ENCODE results near the gene GRID1.
"Not testable (repeated sequence)": the region's sequence is repeated elsewhere in the genome, so short reads cannot be mapped to it uniquely, and the experiment has no call there.

The GRID1 gene

DNA sequence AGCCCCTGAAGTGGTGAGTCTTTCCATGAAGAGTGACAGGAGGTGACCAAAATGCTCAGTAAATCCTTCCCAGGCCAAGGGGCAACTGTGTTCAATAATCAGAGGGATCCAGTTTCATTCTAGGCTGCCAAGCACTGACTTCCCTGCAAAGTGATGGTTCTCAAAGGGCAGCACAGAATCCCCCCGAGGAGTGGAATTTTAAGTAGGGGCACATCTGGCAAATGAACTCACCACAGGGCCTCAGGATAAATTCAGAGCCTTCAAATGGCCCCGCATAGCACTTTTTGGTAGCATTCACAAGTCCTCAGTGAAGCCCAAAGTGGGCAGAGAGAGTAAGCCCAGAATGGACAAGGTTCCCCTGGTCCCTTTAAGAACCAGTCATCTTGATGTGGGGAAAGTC lies 602.5 kb downstream of the GRID1 start:
- DNase-seq: no peak

- no peak for DNase-seq
These were observed 604.6 kb downstream of the GRID1 start for GRCh38 chr10:85761906-85762445.

GRCh38 chr10:85741626-85742300 lies 624.8 kb downstream of the GRID1 start:
- no peak for DNase-seq

DNA sequence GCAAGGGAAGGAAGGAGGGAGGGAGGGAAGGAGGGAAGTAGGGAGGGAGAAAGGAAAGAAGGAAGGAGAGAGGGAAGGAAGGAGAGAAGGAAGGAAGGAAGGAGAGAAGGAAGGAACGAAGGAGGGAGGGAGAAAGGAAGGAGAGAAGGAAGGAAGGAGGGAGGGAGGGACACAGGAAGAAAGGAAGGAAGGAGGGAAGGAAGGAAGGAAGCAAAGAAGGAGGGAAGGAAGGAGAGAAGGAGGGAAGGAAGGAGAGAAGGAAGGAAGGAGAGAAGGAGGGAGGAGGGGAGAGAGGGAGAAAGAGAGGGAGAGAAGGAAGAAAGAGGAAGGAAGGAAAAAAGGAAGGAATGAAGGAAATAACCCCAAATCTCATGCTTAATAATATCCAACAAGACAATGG lies 630.6 kb downstream of the GRID1 start:
- DNase-seq: no peak

GRCh38 chr10:85734791-85735190 lies 631.8 kb downstream of the GRID1 start:
- DNase-seq: no peak

DNA sequence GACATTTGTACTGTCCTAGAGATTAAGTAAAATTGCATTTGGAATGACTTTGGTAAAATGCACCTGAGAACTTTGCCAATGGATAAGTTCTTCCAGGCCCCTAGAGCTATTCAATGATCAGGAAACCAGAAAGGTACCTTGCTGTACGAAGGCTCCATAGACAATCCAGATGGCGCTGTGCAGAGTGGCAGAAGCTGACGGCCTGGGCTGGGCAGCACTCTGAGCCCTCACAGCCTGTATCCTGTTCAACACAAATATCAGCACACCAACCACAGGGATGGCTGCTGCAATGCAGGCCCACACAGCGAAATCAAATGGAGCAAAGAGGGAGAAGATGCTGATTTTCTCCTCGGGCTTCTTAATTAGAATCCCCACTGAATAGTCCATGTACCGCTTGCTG lies 642.4 kb downstream of the GRID1 start:
- no peak for DNase-seq

DNA sequence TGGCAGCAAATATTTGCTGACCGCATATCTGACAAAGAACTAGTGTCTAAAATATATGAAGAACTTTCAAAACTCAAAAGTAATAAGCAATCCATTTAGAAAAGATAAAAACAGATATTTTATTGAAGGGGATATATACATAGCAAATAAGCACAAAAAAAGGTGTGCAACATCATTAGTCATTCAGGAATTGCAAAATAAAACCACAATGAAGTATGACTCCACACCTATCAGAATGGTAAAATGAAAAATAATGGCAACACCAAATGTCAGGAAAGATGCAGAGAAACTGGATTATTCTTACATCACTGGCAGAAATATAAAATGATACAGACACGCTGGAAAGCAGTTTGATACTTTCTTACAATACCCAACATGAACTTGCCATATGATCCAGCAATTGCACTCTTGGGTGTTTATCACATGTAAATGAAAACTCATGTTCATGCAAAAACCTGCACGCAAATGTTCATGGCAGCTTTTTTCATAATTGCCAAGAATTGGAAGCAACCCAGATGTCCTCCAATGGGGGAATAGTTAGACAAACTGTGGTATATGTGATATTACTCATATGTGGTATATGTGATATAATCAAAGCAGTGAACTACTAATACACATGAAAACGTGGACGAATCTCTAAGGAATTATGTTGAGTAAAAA lies 645.5 kb downstream of the GRID1 start:
- DNase-seq: no peak

DNA sequence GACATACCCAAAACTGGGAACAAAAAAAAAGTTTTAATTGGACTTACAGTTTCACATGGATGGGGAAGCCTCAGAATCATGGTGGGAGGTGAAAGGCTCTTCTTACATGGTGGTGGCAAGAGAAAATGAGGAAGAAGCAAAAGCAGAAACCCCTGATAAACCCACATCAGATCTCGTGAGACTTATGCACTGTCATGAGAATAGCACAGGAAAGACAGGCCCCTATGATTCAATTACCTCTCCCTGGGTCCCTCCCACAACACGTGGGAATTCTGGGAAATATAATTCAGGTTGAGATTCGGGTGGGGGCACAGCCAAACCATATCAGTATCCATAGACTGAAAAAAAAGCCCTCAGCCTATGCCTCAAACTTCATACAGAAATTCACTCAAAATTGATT lies 647.2 kb downstream of the GRID1 start:
- no peak for DNase-seq

- no peak for DNase-seq
These were observed 652.7 kb downstream of the GRID1 start for GRCh38 chr10:85713885-85714284.

GRCh38 chr10:85702768-85703167 lies 663.8 kb downstream of the GRID1 start:
- no peak for DNase-seq

DNA sequence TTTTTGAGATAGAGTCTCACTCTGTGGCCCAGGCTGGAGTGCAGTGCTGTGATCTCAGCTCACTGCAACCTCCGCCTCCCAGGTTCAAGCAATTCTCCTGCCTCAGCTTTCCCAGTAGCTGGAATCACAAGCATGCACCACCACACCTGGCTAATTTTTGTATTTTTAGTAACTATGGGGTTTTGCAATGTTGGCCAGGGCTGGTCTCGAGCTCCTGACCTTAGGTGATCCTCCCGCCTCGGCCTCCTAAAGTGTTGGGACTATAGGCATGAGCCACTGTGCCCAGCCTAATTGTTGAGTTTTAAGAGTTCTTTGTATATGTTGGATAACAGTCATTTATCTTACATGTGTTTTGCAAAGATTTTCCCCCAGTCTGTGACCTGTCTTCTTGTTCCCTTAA lies 667.5 kb downstream of the GRID1 start:
- DNase-seq: not testable (repeated sequence)

- no peak for DNase-seq
These were observed 669.7 kb downstream of the GRID1 start for GRCh38 chr10:85696893-85697292.

DNA sequence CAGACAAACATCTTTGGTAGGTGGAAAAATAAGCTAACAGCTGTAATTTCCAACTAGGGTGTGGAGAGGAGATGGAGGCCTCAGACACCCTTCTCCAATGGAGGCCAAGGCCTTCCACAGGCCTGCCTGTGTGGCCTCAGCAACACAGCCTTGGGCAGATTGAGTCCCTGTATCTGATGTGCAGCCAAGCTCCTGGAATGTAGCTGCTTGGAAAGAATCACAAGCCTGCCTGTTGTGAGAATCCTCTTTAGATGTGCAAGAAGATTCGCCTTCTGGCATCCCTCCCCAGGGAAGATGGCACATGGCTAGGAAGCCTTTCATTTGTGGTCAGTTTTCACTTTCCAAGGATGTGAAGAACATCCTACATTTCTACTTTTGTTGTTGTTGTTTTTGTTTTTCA lies 684.0 kb downstream of the GRID1 start:
- DNase-seq: no peak

- no peak for DNase-seq
These were observed 686.9 kb downstream of the GRID1 start for GRCh38 chr10:85679710-85680109.

GRCh38 chr10:85679061-85679460 lies 687.5 kb downstream of the GRID1 start:
- DNase-seq: no peak

GRCh38 chr10:85674851-85675250 lies 691.7 kb downstream of the GRID1 start:
- DNase-seq: no peak

- DNase-seq: no peak
These were observed 693.3 kb downstream of the GRID1 start for GRCh38 chr10:85673270-85673669.

DNA sequence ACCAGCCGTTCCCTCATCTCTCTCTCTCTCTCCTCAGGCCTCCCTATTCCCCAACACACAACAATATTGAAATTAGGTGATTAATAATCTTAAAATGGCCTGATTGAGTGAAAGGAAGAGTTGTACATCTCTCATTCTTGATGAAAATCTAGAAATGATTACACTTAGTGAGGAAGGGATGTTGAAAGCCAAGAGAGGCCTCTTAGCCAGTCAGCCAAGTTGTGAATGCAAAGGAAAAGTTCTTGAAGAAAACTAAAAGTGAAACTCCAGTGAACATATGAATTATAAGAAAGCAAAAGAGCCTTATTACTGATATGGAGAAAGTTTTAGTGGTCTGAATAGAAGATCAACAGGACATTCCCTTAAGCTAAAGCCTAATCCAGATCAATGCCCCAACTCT lies 695.1 kb downstream of the GRID1 start:
- no peak for DNase-seq

GRCh38 chr10:85668522-85668921 lies 698.1 kb downstream of the GRID1 start:
- no peak for DNase-seq

- DNase-seq: no peak
These were observed 698.9 kb downstream of the GRID1 start for GRCh38 chr10:85667638-85668233.

GRCh38 chr10:85666987-85667386 lies 699.6 kb downstream of the GRID1 start:
- no peak for DNase-seq

- DNase-seq: no peak
These were observed 700.5 kb downstream of the GRID1 start for GRCh38 chr10:85666102-85666501.

GRCh38 chr10:85665681-85666080 lies 700.9 kb downstream of the GRID1 start:
- DNase-seq: no peak

DNA sequence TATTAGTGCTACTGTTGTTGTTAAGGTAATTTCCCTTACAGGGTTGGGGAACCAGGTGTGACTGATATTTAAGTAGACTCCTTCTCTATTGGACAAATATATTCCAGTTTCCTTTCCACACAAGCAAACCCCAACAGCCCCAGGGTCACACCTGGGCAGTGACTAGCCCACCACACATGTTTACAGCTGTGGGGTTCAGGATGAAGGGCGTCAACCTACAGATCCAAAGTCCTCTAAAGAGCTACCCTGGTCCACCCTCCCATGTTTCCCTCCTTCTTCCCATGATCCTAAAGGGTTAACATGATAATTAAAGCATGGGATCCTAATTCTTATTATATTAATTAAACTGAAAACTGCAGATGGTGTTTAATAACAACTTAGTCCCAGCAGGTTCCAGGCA lies 701.5 kb downstream of the GRID1 start:
- DNase-seq: no peak
